GM19193 (cell line): ENCODE results near the gene SKIC8.

Source experiments
- POLR2A ChIP-seq: IDR thresholded peaks from 4 replicates; pipeline ENCODE4 v1.6.1; 2011; ENCODE audit not compliant: insufficient read depth, insufficient read length; ENCODE audit errors: extremely low read depth

Gene SKIC8

DNA sequence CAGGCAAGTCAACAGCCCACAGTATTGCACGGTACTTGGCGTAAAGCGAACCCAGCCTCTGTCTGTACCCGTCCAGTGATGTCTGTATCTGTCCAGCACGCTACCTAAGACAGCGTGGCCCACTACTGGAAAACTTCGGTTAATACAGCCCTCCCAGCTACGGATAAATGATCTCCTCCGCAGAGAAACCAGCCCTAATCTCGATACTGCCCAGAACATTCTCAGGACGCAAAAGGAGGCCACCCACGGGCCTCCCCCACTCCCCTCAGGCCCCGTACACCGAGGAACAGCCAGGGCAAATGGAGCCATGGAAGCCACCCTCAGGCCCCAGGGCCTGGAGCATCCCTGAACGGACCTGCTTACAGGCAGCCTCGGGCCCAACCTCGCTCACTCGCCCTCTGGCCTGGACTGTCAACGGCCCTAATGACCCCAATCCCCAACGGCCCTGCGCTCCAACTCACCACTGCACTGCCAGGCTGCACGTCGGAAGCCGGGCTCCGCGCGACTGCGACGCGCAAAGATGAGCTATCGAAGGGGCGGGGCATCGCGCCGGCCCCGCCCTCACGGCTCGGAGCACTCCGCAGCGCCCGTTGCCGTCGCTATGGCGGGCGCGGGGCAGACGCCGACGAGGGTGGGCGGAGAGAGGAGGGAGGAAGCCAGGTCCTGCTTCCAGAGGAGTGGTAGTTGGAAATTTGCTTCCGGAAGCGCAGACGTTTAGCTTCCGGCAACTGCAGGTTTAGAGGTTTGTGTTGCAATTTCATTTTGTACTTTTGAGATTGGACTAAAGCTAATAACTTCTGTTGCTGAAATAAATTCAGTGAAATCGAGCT lies at the start of gene SKIC8:
Gene SKIC8 (minus strand): TSS at position 509 of the 830 bp plus-strand sequence. CDS start 3,923 bp downstream, outside the sequence.
- peak; percentile 91 for TF ChIP-seq POLR2A

DNA sequence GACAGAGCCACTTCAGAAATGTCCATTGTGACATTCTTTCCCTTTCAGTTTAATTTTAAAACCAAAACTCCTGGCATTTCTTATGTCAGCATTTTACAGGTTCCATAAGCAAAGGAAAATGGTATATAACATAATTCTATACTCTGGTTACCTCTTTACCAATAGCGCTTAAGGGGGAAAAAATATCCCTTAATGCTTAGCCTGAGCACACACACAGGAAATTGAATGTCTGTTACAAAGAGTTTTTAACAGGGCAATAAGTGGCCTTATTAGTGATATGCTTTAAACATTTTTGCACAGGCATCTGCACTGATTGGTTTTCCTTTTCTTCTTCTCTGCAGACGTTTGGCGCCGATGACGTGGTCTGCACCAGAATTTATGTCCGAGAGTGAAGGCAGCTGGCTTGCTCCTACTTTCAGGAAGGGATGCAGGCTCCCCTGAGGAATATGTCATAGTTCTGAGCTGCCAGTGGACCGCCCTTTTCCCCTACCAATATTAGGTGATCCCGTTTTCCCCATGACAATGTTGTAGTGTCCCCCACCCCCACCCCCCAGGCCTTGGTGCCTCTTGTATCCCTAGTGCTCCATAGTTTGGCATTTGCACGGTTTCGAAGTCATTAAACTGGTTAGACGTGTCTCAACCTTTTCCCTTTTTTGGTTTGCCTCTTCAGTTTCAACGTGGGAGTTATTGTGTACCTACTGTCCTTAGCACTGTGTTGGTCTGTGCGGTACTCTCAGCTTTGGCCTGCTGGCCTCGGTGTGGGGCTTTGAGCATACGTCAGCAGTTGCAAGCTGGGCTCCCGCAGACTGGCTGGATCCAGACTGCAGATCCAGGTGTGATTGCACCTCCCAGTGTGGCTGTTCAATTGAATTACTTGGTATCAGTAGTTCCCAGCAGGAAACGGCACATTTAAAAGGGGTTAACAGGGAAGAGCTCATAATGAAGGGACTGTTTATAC lies 48.5 kb upstream of the SKIC8 start:
- TF ChIP-seq POLR2A: no peak

DNA sequence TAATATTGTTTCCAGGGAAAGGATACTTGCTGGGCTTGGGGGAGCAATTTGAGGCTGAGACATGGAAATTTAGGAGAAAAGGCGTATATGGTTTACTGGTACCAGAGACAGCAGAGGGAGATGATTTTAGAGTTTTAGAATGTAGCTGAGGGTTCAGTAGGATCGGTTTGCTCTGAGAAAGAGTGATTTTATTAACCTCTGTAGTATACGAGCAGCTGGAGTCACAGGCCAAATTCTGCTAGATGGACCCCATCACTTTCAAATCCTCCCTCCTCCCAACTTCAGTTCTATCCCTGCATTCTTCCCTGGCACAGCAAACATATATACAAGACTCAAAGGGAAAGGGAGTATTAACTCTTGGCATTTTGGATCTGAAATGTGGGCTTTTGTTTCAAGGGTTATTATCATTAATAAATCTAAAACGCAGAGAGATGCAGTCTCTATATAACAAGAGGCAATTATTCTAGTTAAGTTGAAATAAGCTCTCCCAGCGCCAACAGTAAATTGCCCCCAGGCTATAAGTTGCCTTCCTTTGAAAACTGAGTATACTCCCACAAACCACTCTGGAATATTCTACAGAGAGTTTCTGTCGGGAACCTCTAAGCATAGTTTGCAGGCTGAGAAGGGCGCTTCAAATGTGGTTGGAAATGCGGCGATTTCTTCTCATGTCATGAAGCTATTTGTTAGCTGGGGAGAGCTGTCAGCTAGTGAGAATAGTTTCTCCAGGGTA lies 46.2 kb upstream of the SKIC8 start:
- no peak for TF ChIP-seq POLR2A

DNA sequence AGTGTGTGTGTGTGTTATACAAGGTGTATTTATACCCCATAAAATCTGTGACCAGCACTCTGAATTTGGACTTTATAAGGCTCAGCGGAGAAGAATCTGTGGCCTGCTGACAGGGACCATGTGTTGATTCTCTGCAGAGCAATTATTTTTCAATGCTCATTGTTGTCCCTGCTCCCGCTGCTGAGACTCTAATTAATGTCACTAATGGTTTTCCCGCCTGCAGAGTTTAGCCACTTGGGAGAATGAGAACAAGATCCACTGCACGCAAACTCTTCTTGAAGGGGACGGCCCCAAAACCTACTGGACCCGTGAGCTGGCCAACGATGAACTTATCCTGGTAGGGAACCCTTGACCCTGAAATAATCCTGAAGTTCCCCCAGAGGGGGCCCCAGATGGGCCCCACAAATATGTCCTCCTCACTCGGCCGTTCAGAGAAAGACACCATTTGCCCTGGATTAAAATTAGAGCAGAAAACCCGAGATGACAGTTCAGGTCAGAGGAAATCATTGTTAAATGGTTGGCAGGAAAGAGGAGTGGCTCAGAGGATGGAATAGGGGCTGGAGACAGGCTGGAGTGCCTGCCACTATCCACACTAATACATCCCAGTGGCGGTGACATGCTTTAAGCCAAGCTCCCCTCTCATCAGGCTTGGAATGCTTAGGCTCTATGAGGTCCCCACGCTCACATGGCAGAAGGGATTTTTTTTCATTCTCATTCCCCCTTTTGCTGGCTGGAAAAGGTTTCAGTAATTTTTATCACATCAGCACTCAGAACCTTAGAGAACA lies 44.1 kb upstream of the SKIC8 start:
- no peak for TF ChIP-seq POLR2A

DNA sequence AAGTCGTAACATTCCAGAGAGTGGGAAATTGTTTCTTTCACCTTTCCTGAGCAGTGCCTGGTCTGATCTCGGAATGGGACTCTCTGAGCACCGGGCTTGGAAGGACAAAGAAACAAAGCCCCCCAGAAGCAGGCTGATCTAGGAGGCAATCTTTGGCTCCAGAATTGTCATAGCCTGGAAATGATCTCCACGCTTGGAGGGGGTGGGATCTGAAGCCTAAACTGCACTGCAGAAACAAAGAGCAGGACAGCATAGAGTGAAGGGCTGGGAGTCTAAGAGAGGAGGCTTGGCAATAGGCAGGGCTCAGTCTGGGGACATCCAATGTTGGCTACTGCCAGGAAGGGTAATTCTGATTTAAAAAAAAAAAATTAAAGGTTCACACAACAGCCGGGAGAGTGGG lies 42.6 kb upstream of the SKIC8 start:
- TF ChIP-seq POLR2A: no peak

DNA sequence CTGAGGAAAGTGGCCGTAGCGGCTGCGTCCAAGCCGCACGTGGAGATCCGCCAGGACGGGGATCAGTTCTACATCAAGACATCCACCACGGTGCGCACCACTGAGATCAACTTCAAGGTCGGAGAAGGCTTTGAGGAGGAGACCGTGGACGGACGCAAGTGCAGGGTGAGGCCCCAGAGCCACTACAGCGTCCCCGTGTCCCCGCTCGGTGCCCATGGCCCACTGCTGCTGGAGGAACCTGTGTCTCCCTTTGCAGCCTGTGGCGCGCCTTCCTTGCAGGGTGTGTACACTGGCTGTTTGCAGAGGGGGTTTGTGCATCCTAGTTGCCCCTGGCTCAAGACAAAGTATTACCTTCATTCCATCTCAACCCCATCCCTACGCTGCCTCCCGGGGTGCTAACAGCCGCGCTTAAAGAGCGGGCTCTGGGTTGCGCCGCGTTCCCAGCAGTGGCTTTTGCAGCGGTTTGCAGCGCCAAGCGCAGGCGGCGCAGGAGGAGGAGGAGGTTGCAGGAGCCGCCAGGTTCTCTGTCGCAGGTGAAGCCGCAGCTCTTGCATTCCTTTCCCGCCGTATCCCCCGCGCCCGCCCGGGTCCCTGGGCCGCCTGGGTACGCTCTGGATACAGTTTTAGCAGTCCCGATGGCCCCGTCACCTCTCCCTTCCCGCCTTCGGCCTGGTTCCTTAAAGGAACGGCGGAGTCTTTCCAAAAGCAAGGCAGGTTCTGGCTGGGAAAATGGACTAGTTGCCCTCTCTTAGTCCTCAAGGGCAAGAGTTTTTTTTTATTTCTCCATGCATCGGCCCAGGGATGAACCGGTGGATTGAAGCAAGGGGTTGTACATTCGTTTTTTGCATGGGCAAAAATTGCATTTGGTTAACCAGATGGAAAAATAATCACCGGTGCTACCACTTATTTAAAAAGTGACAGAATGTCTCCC lies 41.9 kb upstream of the SKIC8 start:
- no peak for TF ChIP-seq POLR2A

DNA sequence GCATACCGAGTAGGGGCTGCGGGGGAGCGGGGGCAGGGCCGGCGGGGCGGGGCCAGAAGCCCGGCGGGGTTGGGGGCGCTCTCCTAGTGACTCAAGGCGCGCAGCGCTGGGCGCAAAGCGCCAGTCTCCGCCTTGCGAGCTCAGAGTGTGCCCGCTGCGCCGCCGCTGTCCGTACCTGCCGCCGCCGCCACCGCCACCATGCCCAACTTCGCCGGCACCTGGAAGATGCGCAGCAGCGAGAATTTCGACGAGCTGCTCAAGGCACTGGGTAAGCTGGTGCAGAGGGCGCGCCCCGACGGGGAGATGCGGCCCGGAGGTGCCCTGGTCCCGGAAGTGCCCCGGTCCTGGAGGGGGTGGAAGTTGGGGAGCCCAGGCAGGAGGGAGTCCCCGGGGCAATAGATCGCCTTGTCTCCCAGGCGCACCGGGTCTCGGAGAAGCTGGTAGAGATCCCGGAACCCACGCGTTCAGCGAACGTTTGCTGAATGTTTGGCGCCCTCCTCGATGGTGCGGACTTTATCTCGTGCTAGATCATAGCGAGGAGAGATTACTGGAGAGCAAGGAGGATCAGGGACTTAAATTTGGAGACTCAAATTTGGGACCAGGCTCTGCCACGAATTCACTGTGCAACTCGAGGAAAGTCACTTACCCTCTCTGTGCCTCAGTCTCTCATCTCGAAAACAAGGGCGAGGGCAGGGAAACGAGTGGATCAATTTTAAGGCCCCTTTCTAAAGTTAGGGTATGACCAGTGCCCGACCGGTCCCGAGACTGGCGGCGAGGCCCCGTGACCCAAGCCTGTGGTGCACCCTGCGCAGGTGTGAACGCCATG lies 41.0 kb upstream of the SKIC8 start, which contains the start of gene CRABP1:
Gene CRABP1 (plus strand): TSS at position 123 of the 826 bp plus-strand sequence. CDS start 76 bp downstream, at position 199.
- TF ChIP-seq POLR2A: no peak

DNA sequence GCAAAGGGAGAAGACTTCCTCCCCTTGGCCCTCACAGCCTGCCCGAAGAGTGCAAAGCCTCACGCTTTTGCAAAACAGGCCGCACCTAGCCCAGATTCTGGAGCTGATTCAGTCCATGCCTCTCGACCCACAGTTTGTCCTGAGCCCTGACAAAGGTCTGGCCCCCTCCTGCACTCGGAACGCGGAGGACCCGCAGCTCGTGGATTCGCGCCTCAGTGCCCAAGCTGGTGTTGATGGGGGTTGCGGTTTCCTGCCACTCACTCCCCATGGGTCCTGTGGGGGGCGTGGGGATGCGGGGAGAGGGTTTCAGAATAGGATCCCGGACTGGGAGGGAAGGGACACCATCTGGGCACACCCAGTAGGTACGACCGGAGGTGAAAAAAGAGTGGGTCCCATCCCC lies 40.1 kb upstream of the SKIC8 start:
- no peak for TF ChIP-seq POLR2A

DNA sequence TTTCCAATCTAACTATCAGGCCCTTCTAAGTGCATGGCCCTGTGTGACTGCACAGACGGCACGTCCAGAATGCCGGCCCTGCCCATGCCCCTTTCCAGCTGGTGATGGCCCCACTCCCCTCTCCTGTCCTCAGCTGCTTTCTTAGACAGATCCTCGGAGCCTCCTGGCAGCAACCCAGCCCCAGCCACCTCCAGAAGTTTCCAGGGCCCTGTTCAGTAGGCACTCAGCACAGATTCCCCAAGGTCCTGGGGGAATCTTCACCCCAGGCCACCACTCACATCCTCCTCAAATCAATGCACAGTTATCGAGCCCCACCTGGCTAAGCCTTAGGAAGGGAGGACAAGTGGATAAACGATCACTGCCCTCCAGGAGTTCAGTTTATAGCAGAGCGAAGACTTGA lies 39.4 kb upstream of the SKIC8 start:
- TF ChIP-seq POLR2A: no peak

DNA sequence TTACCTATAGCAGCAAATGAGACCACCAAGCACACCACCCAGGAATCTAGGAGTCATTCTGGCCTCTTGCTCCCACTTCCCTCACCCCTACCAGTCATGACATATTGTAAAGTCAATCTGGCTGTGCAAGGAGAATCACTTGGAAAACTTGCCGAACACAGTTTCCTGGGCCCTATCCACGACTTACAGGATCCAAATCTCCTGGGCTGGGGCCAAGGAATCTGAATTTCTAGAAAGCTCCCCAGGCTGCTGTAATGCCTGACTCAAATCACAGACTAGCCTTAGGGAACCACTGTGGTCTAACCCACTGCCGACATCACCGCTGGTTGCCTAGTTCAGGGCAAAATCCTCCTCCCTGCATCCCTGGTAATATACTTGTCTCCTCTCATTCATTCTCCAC lies 36.6 kb upstream of the SKIC8 start:
- TF ChIP-seq POLR2A: no peak

DNA sequence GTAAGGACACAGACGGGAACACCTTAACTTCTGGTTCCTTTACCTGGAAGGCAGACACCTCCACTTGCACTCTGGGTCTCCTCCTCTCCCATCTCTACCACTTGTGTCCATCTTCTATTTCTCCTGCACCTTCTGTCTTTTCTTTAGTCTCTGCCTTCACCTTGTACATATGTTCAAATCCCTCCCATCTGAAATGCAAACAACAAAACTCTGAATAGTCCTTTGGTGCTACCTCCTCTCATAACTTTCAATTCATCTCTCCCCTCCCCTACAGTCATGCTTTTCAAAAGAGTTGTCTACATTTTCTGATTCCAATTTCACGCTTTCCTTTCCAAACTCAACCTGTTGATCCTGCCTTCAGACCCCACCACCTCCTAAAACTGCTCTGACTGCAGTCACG lies 35.4 kb upstream of the SKIC8 start:
- TF ChIP-seq POLR2A: no peak

DNA sequence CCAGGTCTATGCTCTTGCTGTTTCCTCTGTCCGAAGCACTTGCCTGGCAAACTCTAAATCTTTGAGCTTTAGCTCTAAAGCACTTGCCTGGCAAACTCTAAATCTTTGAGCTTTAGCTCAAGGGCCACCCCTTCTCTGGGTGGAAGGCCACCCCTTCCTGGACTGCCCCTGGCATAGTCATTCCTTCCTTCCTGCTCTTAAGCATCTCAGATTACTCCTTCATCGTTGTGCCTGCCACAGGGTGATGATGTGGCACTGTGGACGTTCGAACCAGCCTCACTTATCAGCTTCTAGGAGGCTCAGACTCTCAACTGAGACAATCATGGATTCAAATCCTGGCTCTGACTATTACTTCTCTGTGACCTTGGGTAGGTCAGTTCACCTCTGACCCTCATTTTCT lies 30.2 kb upstream of the SKIC8 start:
- no peak for TF ChIP-seq POLR2A
